Dermis blood vessel endothelial cell (primary cell): ENCODE results near the gene OPRM1. TPM values are rescaled to one million over a fixed set of nuclear protein-coding genes. Genes with fewer than 3 reads are reported as not detected.
A peak's percentile ranks its signal among the peaks of the same experiment; 100 is the strongest.

ENCODE experiments used
- DNase-seq: peaks from one replicate; pipeline ENCODE4 v3.0.0; 2010
- total RNA-seq: library from RNA; depleted of rRNA; stranded (reverse); fragments of >200 nt; gene quantifications from 2 replicates; pipeline ENCODE4 v1.2.3, GENCODE V29; 2014

OPRM1 gene
- total RNA-seq, 1 donor from 2014 or later, result not detected

DNA sequence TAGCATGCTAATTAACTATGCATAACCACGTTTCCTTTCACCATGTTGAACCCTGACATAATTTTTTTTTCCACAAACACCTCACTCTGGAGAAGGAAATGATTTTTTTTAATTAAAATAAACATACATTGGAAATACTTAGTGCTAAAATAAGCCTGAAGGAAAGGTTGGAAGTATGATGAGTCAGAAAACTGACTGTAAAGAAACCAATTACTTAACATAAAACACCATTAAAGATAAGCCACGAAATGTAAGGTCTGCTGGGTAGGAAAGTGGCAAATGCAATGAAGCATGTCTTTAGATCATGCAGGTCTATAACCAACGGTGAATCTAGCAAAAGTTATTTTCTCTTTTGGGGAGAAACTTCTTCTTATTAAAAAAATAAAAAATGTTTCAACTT lies 47.5 kb downstream of the OPRM1 start:
- DNase-seq, result no peak

DNA sequence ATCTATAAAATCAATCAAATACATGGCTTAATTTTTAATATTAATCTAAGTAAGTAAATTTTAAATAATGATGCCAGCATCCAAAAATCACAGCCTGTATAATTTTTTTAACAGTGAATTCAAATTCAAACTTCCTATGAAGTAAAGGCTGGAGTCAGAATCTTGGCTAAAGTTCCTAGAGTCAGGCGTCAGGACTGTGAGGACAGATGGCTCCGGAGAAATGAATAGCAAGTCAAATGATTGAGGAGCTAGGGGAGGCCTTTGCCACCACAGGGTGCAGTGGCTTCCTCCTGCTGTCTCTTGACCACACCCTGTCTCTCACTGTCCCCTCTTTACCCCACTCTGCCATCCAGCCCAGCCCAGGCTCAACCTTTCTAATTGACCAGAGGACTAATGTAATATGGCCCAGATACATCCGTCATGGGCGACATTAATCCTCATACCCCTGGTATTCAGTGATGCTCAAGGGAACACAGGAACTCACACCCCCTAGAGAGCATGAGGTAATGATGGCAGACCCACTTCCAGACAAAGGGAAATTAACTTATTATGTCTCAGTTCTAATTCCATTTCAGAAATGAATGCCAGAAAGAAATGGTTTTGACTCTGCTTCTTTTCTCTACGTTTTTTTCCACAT lies 53.4 kb downstream of the OPRM1 start:
- no peak for DNase-seq

DNA sequence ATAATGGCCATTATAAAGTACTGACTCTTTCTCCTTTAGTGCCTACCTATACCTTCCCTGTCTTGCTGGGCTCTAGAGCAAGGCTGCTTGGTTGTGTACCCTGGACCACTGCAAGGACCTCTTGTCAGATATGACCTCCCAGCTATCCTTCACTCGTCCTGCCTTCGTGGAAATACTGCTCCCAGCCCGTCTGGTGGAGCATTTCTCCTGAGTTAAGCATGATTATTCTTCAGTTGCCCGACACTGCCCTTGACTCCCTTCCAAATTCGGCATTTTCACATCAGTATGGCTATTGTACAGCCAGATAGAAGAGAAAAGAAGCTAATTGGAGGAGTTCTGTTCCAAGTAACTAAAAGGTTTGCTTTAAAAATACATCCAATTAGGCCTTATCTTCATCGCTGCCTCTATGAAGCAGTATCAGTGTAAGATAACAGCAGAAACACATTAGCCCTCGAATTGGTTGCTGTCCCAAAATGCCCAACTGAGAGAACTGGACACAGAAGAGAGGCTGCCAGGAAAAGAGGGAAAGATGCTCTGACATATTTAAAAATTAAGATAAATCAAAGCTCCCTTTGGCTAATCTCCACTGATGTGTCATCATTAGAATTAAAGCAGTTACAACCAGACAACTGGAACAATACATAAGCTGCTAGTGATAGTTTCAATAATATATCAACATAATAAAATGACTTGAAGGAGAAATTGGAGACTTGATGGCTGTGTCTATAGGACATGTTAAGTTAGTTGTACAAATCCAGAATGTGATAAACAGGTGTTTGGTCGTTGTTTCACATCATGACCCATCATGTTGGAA lies 54.4 kb downstream of the OPRM1 start:
- no peak for DNase-seq

DNA sequence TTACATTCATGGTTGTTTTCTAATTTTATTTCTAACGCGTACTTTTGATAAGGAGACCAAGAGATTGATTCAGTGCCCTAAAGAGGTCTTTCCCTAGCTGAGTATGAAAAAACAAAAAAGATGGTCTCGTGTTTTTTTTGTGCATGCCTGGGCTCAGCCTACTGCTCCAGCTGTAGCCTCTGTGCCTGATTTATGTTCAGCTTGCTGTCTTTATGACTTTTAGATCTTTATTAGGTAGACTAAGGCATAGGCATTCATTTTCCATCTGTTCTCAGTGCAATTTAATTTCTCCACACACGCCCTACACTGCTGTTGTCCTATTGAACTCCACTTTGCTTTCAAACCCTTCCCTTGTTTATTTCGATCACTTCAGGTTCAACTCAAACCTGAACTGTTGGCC lies 56.5 kb downstream of the OPRM1 start:
- no peak for DNase-seq

DNA sequence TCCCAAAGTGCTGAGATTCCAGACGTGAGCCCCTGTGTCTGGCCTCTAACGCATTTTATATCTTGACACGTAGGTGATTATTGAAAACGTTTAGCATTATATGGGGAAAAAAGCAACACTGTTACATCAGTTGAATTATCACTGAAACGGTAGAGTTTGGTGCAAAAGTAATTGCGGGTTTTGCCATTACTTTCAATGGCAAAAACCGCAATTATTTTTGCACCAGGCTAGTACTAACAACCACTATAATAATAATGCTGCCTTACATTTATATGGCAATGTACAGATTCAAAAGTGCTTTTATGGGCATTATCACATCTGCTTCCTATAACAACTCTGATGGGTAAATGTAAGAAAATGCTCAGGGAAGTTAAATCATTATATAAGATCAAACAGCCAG lies 57.3 kb downstream of the OPRM1 start:
- no peak for DNase-seq

DNA sequence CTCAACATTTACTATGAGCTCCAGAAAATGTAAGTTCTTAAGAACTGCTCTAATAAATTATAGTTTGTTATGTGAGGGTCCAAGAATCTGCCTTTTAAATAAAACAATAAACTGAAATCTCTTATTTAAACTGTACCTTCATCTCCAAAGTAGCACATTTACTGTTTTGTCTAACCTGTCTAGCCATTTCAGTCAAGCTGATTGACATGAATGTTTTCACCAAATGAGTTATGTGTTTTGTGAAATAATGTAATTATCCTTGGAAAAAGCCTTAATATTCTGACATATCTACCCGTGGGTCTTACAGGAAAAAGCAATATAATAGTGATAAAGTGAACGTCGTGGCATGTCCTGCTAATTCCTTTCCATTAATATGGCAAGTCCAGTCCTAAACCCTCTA lies 57.8 kb downstream of the OPRM1 start:
- DNase-seq, result no peak

DNA sequence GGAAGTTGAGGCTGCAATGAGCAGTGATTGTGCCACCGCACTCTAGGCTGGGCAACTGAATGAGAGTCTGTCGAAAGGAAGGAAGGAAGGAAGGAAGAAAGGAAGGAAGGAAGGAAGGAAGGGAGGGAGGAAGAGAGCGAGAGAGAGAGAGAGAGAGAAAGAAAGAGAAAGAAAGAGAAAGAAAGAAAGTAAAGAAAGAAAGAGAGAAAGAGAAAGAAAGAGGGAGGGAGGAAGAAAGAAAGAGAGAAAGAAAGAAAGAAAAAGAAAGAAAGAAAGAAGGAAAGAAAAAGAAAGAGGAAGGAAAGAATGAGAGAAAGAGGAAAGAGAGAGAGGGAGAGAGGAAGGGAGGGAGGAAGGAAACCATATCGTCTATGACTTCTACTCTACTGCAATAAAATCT lies 60.2 kb downstream of the OPRM1 start:
- DNase-seq, result no peak

DNA sequence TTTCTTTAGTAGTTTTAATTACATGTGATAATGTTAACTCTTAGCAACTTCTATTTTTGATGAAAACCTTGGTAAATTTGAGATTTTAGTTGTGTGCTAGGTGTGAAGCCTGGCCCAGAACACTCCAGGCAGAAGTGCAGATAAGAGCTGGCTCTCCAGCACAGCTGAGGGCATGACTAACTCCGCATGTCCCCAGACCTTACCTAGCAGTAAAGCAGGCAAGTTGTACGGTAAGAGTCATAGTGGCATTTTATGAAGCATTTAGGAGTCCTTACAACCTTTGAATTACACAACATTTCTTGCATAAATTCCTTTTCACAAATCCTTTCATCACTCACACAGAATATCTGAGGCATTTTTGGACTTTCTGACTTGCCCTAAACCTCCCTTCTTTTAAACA lies 67.2 kb downstream of the OPRM1 start:
- DNase-seq, result no peak

DNA sequence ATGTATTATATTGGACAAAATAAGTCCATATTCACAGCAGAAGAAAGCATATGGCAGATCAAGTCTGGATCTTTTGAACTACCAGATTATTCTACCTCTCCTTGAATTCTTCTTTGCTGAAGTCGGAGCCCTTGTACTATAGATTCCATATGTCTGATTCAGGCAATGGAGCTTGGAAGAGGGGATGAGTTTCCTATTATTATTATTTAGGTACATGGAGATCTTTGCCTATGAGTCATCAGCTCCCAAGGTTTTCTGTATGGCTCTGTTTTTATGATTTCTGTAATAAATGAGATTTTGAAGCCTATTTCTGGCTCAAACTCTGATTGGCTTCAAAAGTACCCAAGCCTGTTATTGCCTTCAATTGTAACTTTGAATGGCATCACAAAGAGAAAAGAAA lies 72.0 kb downstream of the OPRM1 start:
- no peak for DNase-seq

DNA sequence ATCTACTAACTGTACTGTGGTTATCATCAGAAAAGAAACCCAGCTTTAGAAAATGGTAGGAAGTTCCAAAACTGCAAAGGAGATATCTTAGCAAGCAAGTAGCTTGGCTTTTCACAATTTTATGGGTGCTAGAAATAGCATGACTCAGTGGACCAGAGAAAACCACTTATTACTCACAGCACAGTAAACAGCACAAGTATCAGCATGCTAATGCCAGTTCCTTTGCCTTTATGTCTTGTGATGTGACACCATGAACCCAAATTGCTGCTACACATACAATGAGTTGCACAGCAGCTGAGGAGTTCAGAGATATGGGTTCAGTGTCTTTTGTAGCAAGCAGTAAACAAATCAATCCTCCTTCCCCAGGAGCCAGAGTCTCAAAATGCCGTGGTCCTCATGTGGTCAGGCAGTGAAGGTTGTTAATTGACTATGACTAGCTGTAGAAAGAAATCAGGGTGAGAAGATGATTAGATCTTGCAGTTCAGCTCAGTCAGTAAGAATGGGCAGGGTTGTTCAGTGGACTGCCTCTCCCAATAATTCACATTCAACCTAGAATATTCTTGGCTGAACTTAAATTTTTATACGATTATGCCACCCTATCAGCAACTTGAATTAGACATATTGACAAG lies 73.3 kb downstream of the OPRM1 start:
- no peak for DNase-seq

DNA sequence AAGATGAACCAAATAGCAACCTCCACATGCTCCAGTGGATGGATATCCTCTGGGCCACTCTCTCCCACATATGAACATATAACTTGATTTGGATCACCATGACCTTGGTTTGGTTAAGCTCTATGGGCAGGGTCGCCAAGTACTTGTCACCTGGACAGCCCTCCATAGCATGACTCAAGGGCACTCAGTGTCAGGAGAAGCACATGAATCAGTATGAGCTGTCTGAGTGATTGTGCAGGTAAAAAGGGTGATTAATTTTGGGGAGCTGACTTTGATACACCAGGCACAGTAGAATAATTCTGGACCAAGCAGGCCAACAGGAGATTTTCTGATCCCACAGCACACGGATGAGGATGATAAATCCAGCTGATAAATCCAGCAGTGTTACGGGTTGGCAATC lies 74.4 kb downstream of the OPRM1 start:
- DNase-seq, result no peak

DNA sequence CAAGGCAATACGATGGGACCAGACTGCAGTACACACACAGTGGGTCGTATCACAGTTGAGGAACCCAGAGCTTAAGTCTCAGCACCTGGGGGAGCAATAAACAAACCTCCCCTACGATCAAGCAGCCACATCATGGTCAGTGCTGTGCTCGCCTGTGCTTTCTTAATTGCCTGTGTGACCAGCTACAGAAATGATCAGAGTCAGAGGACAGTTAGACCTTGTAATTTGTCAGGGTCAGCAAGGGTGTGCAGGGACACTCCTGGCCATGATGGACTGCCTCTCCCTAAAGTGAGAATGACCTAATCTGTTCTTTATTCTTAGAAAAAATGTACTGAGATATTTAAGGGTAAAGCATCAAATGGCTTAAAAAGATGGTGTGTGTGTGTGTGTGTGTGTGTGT lies 78.4 kb downstream of the OPRM1 start:
- no peak for DNase-seq

DNA sequence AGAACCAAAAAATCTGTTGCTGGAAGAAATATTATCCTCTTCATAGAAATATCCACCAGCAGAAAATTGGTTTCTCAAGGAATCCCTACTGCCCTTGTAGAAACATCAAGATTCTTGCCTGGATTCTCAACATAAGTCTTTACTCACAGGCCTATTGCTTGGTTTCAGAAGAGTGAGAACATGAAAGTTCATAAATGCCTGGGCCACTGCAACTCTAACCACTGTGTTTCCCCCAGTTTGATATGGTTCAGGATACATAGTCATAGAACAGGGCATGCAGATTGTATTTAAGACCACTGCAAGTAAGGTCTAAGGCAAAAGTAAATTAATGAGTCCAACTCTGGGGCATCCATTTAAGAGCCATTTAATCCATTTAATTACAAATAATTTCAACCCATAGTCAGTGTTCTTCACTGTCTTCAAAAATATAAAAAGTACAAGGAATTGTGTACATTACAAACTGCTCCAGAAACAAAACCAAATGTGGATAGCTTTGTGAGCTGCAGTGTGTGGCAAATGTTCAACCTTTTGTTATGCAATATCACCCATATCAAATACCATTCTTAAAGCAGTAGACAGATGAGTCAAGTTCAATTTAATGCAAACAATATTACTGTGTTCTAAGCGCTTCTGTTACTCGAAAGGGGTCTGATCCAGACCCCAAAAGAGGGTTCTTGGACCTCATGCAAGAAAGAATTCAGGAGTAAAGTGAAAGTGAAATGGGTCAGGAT lies 83.3 kb downstream of the OPRM1 start:
- DNase-seq, result no peak

DNA sequence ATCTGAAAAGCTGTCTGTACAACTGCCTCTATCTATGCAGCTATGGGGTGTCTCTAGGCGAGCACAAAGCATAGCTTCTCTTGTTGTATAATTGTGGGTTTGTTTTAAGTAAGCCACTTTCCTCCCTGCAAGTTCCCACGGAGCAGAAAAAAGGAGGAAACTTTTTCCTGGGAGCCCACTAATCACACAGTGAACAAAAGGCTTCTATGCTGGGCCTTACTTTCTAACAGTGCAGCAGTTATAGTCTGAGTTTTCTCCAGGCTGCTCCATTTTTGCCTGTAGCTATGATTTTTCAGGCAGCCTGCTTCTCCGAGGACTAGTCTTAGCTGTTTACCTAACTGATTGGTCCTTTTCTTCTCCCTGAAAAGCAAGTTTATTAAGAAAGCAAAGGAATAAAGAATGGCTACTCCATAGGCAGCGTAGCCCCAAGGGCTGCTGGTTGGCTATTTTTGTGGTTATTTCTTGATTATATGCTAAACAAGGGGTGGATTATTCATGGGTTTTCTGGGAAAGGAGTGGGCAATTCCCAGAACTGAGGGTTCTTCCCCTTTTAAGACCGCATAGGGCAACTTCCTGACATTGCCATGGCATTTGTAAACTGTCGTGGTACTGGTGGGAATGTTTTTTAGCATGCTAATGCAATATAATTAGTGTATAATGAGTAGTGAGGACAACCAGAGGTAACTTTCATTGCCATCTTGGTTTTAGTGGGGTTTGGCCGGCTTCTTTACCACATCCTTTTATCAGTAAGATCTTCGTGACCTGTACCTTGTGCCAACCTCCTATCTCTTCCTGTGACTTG lies 84.3 kb downstream of the OPRM1 start:
- DNase-seq, result no peak

DNA sequence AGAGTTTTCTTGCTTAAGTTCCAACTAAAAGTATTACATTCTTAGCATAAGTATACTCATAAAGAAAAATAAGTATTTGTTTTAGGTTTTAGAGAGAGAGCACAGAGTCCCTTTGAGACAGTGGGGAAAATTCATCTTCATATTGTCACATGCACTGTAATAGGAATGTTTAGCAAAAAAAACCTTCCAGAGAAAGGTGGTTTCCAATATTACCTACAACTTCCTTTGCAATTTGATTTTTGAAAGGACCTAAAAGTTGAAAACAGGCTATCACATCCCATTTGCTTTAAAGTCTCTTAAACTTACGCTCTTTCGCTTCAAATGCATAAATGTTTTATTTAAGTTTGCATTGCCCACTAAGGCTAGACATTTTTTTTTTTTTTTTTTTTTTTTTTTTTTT lies 86.4 kb downstream of the OPRM1 start:
- no peak for DNase-seq

DNA sequence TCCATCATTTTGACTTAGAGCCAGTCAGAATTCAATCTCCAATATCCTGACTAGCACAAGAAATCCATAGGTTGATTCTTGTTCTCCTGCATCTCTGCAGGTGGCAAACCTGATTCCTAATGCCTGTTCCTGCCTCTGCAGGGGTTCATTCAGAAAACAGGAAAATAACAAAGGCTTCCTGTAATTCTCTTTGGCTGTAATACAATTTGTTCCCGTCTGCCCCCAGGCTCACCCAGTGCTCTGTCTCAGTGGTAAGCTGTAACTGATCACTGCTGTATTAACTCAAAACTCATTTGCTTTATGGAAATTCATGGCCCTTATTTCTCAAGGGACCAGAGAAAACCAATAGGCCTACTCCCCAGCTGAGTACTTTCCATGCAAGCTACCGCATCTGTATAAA lies 88.6 kb downstream of the OPRM1 start:
- peak; percentile 15 for DNase-seq

DNA sequence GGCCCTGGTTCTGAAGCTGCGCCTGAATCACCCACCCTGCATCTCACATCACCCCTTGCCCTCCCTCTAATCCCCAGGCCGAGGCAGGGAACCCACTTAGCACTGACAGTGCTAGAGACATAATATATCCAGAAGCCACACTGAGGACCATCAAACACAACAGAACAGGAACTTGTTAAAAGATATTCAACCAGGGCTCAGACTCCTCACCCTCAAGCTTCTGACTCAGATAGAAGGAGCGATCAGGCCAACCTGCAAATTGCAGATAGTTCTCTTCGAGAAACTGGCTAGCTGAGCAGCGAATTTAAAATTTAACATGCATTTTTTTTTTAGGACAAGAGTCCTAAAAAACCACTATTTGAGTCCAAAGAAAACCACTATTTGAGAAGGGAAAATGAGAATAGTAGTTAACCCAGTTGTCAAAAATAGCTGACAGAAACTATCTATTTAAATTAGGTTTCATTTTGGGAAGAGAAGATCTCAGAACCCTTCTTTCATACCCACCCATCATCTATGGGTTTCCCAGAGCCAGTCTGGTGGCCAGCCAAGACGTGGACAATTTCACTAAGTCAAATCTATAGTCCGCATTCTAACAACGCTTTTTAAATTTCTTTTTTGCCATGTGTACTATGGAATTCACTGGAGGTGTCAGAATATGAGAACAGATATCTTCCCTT lies 95.6 kb downstream of the OPRM1 start:
- DNase-seq, result no peak

DNA sequence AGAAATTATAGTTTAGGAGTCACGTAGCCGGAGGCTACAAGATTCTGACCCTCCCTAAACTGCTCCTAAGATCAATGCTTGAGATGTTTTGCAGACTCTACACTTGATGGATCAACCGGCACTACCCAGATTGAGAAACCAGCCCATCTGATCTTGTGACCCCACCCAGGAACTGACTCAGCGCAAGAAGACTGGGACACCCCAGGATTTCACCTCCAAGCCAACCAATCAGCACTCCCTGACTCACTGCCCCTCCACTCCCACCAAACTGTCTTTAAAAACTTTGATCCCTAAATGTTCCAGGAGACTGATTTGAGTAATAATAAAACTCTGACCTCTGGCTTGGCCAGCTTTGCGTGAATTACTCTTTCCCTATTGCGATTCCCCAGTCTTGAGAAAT lies 99.8 kb downstream of the OPRM1 start:
- no peak for DNase-seq

DNA sequence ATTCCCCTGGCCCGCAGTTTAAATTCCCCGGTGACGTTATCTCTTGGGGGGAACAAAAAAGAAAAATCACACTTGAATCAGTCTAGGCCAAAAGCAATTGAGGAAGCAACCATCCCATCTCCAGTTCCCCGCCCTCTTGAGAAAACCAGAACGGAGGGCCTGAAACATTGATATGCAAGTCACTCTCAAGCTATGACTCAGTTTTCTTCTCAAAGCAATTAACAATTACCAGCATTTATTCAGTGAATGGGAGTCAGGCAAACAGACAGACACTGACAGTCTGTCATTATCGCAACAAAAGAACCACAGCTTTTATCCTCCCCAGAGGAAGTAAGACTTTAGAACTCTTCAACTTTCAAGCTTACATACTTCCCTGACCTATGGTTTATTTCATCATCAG lies 100.9 kb downstream of the OPRM1 start:
- no peak for DNase-seq

DNA sequence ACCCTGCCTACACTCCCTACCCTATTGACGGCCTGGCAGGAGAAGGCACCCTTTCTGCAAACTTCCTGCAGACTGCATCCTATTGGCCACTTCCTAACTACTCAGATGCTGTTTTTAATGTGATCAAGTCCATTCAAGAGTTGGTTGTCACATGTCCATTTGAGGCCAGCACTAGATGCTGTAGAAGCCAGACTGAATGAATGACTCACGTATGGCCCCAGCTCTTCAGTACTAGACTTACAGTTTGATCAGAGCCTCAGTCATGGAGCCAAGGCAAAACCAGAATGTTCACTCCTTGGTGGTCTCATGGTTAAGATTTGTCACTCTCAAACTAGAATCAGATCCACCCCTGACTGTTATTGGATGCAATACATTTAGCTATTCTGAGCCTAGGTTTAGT lies 101.7 kb downstream of the OPRM1 start:
- no peak for DNase-seq

DNA sequence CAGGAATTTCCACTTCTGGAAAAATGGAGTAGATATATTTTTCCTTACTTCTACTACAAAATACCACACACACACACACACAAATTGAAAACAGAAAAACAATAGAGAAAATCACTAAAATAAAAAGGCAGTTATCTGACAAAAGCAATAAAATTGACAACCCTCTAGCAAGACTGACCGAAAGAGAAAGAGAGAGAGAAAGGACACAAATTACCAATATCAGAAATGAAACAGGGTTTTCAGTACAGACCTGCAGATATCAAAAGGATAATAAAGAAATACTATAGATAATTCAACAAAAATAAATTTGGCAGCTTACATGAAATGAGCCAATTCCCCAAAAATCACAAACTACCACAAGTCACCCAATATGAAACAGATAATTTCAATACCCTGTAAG lies 104.7 kb downstream of the OPRM1 start:
- DNase-seq, result no peak

DNA sequence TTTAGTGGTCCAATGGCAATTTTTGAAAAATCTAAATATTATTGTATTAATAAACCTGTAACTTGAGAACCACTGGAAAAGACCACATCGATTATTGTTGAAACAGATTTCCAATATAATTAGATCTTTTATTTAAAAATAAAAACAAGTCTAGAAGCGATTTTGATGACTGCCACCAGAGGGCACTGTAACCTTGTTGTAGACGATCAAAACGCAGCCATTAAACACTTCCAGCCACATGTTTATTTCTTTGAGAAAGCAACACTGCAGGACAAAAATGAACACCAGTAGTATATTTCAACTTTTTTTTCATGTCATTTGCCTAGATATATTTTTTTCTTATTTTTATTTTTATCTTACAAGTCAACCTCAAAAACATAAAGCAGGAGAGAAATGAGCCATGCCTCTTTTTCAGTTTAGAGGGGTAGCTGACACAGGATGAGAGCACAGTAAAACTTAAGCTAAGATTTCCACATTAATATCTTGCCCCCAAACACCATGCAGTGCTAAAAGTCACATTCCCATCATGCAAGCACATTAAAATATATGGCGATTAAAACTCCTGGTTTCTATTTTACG lies 115.4 kb downstream of the OPRM1 start:
- peak; percentile 90 for DNase-seq
